Fibroblast of lung (primary cell): Measurements from ENCODE around the gene SHISA8. TPM values are rescaled to one million over a fixed set of nuclear protein-coding genes. Genes with fewer than 3 reads are reported as not detected.
A peak's percentile ranks its signal among the peaks of the same experiment; 100 is the strongest.

Experiments used
- DNase-seq, 2 donors: peaks; one replicate each; pipeline versions ENCODE4 v3.0.0 to v3.0.0-alpha.2; 2010; ENCODE audit warnings: low read depth in 2 of 2
- H2AFZ ChIP-seq: 2 replicates; pipeline ENCODE4 v1.5.1; 2012; ENCODE audit warnings: low read length, control low read depth, inconsistent platforms
- H3K27ac ChIP-seq: 2 replicates; pipeline ENCODE4 v1.5.1; 2011; ENCODE audit warnings: low read length, control low read depth; ENCODE audit not compliant: insufficient read depth
- H3K27me3 ChIP-seq: 2 replicates; pipeline ENCODE4 v1.5.1; 2011; ENCODE audit warnings: mild to moderate bottlenecking, low read length; ENCODE audit not compliant: control insufficient read depth, insufficient read depth
- H3K36me3 ChIP-seq: 2 replicates; pipeline ENCODE4 v1.5.1; 2011; ENCODE audit warnings: low read length; ENCODE audit not compliant: control insufficient read depth, insufficient read depth
- H3K4me1 ChIP-seq: 2 replicates; pipeline ENCODE4 v1.5.1; 2011; ENCODE audit warnings: low read length; ENCODE audit not compliant: control insufficient read depth, insufficient read depth; ENCODE audit errors: extremely low read depth
- H3K4me2 ChIP-seq: 2 replicates; pipeline ENCODE4 v1.5.1; 2011; ENCODE audit warnings: low read length, control low read depth; ENCODE audit not compliant: insufficient read depth; ENCODE audit errors: extremely low read depth
- H3K4me3 ChIP-seq, 4 experiments: fragments of 200-600 bp in 1 of 4; sonication (generic) in 1 of 4; replicated peaks in 1 of 4; 2 replicates each; pipeline ENCODE4 v1.5.1; 2011 to 2016; ENCODE audit warnings: low read length in 4 of 4, low read depth in 3 of 4, mild to moderate bottlenecking in 3 of 4, control low read depth in 2 of 4, inconsistent platforms in 1 of 4, mixed read lengths in 1 of 4; ENCODE audit not compliant: insufficient read depth in 1 of 4; ENCODE audit errors: control extremely low read depth in 1 of 4
- H3K79me2 ChIP-seq: 2 replicates; pipeline ENCODE4 v1.5.1; 2012; ENCODE audit warnings: mild to moderate bottlenecking, low read length, inconsistent platforms; ENCODE audit not compliant: control insufficient read depth, insufficient read depth
- H3K9ac ChIP-seq: 2 replicates; pipeline ENCODE4 v1.5.1; 2011; ENCODE audit warnings: mild to moderate bottlenecking, low read length, control low read depth; ENCODE audit not compliant: insufficient read depth
- H3K9me3 ChIP-seq: 2 replicates; pipeline ENCODE4 v1.5.1; 2012; ENCODE audit warnings: low read depth, low read length; ENCODE audit not compliant: control insufficient read depth, insufficient read depth
- H4K20me1 ChIP-seq: 2 replicates; pipeline ENCODE4 v1.5.1; 2011; ENCODE audit warnings: low read length; ENCODE audit not compliant: control insufficient read depth, insufficient read depth; ENCODE audit errors: extremely low read depth
- EZH2 ChIP-seq: IDR thresholded peaks from 2 replicates; pipeline ENCODE4 v1.5.1; 2012; ENCODE audit warnings: low read length, control low read depth, mild to moderate bottlenecking; ENCODE audit errors: missing control alignments
- polyA plus RNA-seq, 2 donors: library from polyadenylated mRNA; depleted of rRNA in 1 of 2; stranded (reverse) in 1 of 2; unstranded in 1 of 2; fragments of >200 nt; gene quantifications; 2 replicates each; pipeline ENCODE4 v1.2.1, GENCODE V29; 2011 to 2012; ENCODE audit warnings: missing spikeins in 1 of 2
- total RNA-seq: library from RNA; depleted of rRNA; stranded (reverse); fragments of >200 nt; gene quantifications from 2 replicates; pipeline ENCODE4 v1.2.1, GENCODE V29; 2014
- TF ChIP-seq, protein P1 (sequence below), 2 donors: IDR thresholded peaks in 1 of 2; conservative IDR thresholded peaks in 1 of 2; 1 replicate in 1 of 2; 2 replicates in 1 of 2; pipeline ENCODE4 v1.5.1; 2011 to 2012; ENCODE audit warnings: low read length in 2 of 2, control low read depth in 1 of 2, inconsistent platforms in 1 of 2, low read depth in 1 of 2, mild to moderate bottlenecking in 1 of 2

The SHISA8 gene
- total and polyA plus RNA-seq, 2 donors (not counting 1 experiment from before 2014, with no cell fraction given) = not detected

GRCh38 chr22:41940832-41941765 lies 26.2 kb upstream of the SHISA8 start:
- peaks cover 6% of the 10 kb centered on the region for H3K79me2 ChIP-seq
- no peaks in the 10 kb centered on the region for H3K9me3 ChIP-seq
- peaks cover 7% of the 10 kb centered on the region for H3K36me3 ChIP-seq
- no peak overlapping the region for H2AFZ ChIP-seq
- H3K27ac ChIP-seq = peak overlapping the region; percentile 63
- no peak overlapping the region for H3K9ac ChIP-seq
- H3K4me1 ChIP-seq = peaks cover 18% of the 10 kb centered on the region
- no peak overlapping the region for H3K4me3 ChIP-seq
- no peaks in the 10 kb centered on the region for H4K20me1 ChIP-seq
- peak overlapping the region; percentile 48 for H3K4me2 ChIP-seq
- TF ChIP-seq, protein P1, sequence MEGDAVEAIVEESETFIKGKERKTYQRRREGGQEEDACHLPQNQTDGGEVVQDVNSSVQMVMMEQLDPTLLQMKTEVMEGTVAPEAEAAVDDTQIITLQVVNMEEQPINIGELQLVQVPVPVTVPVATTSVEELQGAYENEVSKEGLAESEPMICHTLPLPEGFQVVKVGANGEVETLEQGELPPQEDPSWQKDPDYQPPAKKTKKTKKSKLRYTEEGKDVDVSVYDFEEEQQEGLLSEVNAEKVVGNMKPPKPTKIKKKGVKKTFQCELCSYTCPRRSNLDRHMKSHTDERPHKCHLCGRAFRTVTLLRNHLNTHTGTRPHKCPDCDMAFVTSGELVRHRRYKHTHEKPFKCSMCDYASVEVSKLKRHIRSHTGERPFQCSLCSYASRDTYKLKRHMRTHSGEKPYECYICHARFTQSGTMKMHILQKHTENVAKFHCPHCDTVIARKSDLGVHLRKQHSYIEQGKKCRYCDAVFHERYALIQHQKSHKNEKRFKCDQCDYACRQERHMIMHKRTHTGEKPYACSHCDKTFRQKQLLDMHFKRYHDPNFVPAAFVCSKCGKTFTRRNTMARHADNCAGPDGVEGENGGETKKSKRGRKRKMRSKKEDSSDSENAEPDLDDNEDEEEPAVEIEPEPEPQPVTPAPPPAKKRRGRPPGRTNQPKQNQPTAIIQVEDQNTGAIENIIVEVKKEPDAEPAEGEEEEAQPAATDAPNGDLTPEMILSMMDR (conservative IDR thresholded peaks at IDR 0.05 in 1 of 2, IDR thresholded peaks at IDR 0.05 in 1 of 2; ENCODE audit: low read depth in 1 of 2, low read length in 2 of 2) = peak; percentile 84 to 90
- TF ChIP-seq EZH2 = no peak
- DNase-seq = peak; percentile 76 to 96
- no peaks in the 10 kb centered on the region for H3K27me3 ChIP-seq

GRCh38 chr22:41939981-41940831 lies 25.3 kb upstream of the SHISA8 start:
- no peak for DNase-seq
- H3K36me3 ChIP-seq = peaks cover 7% of the 10 kb centered on the region
- no peak overlapping the region for H3K4me3 ChIP-seq
- no peak overlapping the region for H2AFZ ChIP-seq
- H3K9ac ChIP-seq = no peak overlapping the region
- peaks cover 12% of the 10 kb centered on the region for H3K4me1 ChIP-seq
- no peak for TF ChIP-seq EZH2
- TF ChIP-seq, protein P1 (conservative IDR thresholded peaks at IDR 0.05 in 1 of 2, IDR thresholded peaks at IDR 0.05 in 1 of 2; ENCODE audit: low read depth in 1 of 2, low read length in 2 of 2) = no peak
- H4K20me1 ChIP-seq = no peaks in the 10 kb centered on the region
- H3K27ac ChIP-seq = peak overlapping the region; percentile 63
- H3K79me2 ChIP-seq = no peaks in the 10 kb centered on the region
- H3K27me3 ChIP-seq = no peaks in the 10 kb centered on the region
- no peaks in the 10 kb centered on the region for H3K9me3 ChIP-seq
- H3K4me2 ChIP-seq = peak overlapping the region; percentile 48

- H3K4me2 ChIP-seq = no peak overlapping the region
- H2AFZ ChIP-seq = no peak overlapping the region
- H4K20me1 ChIP-seq = no peaks in the 10 kb centered on the region
- peaks cover 12% of the 10 kb centered on the region for H3K4me1 ChIP-seq
- no peaks in the 10 kb centered on the region for H3K9me3 ChIP-seq
- H3K79me2 ChIP-seq = no peaks in the 10 kb centered on the region
- DNase-seq = no peak
- no peak overlapping the region for H3K27ac ChIP-seq
- no peak overlapping the region for H3K4me3 ChIP-seq
- H3K36me3 ChIP-seq = peaks cover 6% of the 10 kb centered on the region
- H3K9ac ChIP-seq = no peak overlapping the region
- H3K27me3 ChIP-seq = no peaks in the 10 kb centered on the region
- no peak for TF ChIP-seq EZH2
- TF ChIP-seq, protein P1 (conservative IDR thresholded peaks at IDR 0.05 in 1 of 2, IDR thresholded peaks at IDR 0.05 in 1 of 2; ENCODE audit: low read depth in 1 of 2, low read length in 2 of 2) = no peak
Measured at GRCh38 chr22:41936894-41937169, 22.0 kb upstream of the SHISA8 start.
